Brain microvascular endothelial cell (primary cell): ENCODE measurements around the gene CFAP119.
A peak's percentile ranks its signal among the peaks of the same experiment; 100 is the strongest.

Experiments
- DNase-seq: peaks from one replicate; pipeline ENCODE4 v3.0.0-alpha.2; 2020
- H3K27ac ChIP-seq: fragments of 250-450 bp; sonication (Bioruptor Pico); 2 replicates; pipeline ENCODE4 v1.5.1; 2020; ENCODE audit warnings: mild to moderate bottlenecking, moderate library complexity
- H3K27me3 ChIP-seq: fragments of 250-450 bp; sonication (Bioruptor Pico); replicated peaks from 2 replicates; pipeline ENCODE4 v1.5.1; 2020; ENCODE audit warnings: mild to moderate bottlenecking
- H3K36me3 ChIP-seq: fragments of 250-450 bp; sonication (Bioruptor Pico); replicated peaks from 2 replicates; pipeline ENCODE4 v1.5.1; 2020; ENCODE audit warnings: mild to moderate bottlenecking
- H3K4me3 ChIP-seq: 2 replicates; pipeline ENCODE4 v1.5.1; 2011; ENCODE audit warnings: low read depth, mild to moderate bottlenecking, control low read depth, low read length, moderate library complexity
- in situ Hi-C: cut with HindIII; loops from 2 replicates; pipeline ENCODE4 v1.10.0; 2017; ENCODE audit warnings: low sequenced_read_pairs, low pct_ligation_motif_present
- TF ChIP-seq, protein P1 (sequence below): IDR thresholded peaks from 2 replicates; pipeline ENCODE4 v1.5.1; 2011; ENCODE audit warnings: low read depth, mild to moderate bottlenecking, moderate library complexity, low read length, control low read depth, inconsistent platforms; ENCODE audit errors: missing control alignments

Gene CFAP119

DNA sequence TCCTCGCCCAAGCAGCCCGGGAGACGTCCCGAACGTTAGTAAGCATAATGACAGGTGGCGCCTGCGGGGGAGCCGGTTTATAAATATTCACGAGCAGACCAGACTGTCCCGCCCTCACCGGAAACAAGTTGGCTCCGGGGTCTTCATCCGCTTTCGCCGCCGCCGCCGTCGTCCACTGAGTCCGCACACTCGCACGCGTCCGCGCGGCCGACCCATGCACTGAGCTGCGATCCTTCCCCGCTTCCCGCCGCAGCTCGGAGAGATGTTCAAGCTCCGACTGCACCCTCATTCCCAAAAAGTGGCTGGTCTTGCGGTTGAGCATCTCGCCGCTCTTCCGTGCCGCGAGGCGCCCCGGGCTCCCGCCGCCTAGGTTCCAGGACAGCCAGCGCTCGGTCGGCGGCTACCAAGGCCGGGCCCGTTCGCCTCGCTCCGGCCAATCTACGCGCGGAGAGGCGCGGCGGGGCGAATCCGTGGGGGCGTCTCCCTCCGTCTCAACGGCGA is 385 bp downstream of the CFAP119 start:
- Histone ChIP-seq H3K36me3 (peaks cover 31% of the 10 kb centered on the region), H3K27ac (peak overlapping the region; percentile 5), H3K4me3 (peak overlapping the region; percentile 92), H3K27me3 (no peaks in the 10 kb centered on the region)
- TF ChIP-seq, protein P1, sequence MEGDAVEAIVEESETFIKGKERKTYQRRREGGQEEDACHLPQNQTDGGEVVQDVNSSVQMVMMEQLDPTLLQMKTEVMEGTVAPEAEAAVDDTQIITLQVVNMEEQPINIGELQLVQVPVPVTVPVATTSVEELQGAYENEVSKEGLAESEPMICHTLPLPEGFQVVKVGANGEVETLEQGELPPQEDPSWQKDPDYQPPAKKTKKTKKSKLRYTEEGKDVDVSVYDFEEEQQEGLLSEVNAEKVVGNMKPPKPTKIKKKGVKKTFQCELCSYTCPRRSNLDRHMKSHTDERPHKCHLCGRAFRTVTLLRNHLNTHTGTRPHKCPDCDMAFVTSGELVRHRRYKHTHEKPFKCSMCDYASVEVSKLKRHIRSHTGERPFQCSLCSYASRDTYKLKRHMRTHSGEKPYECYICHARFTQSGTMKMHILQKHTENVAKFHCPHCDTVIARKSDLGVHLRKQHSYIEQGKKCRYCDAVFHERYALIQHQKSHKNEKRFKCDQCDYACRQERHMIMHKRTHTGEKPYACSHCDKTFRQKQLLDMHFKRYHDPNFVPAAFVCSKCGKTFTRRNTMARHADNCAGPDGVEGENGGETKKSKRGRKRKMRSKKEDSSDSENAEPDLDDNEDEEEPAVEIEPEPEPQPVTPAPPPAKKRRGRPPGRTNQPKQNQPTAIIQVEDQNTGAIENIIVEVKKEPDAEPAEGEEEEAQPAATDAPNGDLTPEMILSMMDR, result no peak
- no peak for DNase-seq
- in situ Hi-C loops, result no loop called here

DNA sequence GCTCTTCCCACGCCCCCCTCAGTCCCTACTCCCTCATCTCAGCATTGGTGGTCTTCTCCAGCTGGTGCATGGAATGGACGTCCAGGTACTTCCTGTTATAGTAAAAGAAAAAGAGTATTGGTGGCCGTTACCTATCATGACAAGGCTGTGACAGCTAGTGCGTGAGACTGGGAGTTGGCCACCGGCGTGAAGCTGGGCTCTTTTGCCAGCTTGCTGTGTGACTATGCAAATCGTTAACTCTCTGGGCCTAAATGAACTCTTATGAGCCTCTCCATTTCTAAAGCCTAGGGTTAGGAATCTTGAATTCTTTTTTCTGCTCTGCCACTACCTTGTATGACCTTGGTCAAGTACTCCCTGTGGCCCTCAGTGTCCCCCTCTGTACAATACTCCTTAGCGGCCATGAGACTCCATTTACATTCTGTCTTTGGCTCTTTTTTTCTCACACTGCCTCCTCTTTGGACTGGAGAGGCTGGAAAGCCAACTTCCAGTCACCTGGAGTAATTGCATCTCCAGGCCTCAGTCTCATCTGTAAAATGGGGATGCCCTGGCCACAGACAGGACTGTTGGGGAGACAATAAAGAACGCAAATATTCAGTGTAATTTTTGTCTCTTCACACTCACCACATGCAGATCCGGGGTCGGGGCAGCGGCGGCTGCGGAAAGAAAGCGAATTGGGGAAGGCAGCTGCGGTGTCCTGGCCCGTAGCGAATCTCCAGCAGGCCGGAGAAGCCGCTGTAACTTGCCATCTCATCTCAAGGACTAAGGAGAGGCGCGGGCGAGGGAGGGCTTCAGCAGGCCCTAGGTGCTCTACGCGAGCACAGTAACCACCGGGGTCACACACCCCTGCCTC is 1.1 kb downstream of the CFAP119 start:
- Histone ChIP-seq H3K27me3 (no peaks in the 10 kb centered on the region), H3K4me3 (peak overlapping the region; percentile 92), H3K27ac (no peak overlapping the region), H3K36me3 (peaks cover 31% of the 10 kb centered on the region)
- TF ChIP-seq, protein P1, result no peak
- in situ Hi-C loops, result no loop called here
- no peak for DNase-seq

DNA sequence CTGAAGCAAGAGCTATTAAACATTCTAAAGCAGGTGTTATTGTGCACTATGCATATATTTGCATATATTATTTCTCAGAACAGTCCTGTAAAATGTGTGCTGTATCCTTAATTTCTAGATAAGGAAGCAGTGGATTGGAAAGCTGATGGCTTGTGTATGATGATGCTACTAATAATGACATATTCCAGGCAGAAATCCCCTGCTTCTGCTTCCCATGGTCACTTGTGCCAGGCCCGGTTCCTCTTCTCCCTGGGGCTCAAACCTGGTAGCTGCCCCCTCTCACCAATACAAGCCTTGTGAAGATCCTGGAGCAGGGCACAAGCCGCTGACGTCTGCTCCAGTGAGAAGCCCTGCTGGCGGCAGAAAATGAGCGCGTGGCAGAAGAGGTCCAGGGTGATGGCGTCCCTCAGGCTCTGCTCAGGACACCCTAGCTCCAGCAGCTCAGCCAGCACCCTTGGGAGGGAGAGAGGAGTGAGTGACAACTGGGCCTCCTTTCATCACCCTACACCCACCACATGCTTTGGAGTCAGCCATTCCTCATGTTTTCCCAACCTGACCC is 1.8 kb downstream of the CFAP119 start:
- Histone ChIP-seq H3K27ac (no peak overlapping the region), H3K4me3 (no peak overlapping the region), H3K27me3 (no peaks in the 10 kb centered on the region), H3K36me3 (peaks cover 24% of the 10 kb centered on the region)
- no peak for DNase-seq
- in situ Hi-C loops, result no loop called here
- TF ChIP-seq, protein P1, result no peak

DNA sequence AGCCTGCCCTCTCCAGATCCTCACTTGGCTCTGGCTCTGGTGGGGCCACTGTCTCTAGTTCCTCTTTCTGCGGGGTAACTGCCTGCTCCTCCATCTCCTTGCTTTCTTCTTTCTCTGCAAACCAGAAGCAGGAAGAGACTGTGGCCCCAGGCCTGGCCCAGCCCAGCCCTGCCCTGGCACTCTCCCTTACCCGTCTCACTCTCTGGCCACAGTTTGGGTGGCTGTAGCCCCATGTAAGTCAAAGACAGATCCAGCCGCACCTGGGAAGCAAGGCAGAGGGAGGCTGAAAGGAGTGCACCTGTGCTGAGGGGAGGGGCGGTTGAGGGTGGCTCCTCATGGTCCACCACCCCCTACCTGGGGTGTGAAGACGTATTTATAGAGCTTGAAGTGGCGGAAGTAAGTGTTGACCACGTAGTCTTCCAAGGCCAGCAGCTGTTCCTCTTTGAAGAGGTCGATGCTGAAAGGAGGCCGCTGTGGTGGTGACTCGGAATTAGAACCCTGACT is 2.8 kb downstream of the CFAP119 start:
- Histone ChIP-seq H3K36me3 (peaks cover 24% of the 10 kb centered on the region), H3K4me3 (no peak overlapping the region), H3K27me3 (no peaks in the 10 kb centered on the region), H3K27ac (no peak overlapping the region)
- in situ Hi-C loops, result no loop called here
- DNase-seq, result no peak
- TF ChIP-seq, protein P1, result no peak

DNA sequence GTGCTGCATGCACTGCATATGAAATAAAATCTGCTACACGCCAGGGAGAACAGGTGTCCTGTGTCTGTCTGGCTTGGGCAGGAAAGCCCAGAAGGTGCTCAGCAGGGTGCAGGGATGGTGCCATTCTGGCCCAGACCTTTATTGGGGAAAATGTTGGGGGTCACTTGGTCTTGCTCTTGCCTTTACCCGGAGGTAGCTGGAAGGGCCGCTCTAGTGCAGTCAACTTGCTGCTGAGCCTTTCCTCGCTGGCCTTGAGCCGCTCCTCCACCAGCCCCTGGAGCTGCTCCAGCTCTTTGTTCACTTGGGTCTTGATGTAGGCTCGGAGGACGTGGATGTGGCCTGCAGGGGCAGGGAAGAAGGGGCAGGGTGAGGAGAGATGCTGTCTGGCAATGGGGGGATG is 4.5 kb downstream of the CFAP119 start:
- DNase-seq, result no peak
- TF ChIP-seq, protein P1, result no peak
- in situ Hi-C loops, result no loop called here
- Histone ChIP-seq H3K27me3 (no peaks in the 10 kb centered on the region), H3K4me3 (no peak overlapping the region), H3K27ac (no peak overlapping the region), H3K36me3 (peaks cover 27% of the 10 kb centered on the region)
